GM12801 (cell line): Measurements from ENCODE around the gene FXYD3.

Experiments used
- CTCF ChIP-seq: IDR thresholded peaks from one replicate; pipeline ENCODE4 v1.5.1; 2011; ENCODE audit warnings: control low read depth; ENCODE audit not compliant: insufficient read length; ENCODE audit errors: extremely low read depth

Gene FXYD3

GRCh38 chr19:35134601-35135242 is 19.1 kb downstream of the FXYD3 start, which contains the start of gene LGI4:
Gene LGI4, minus strand, starts transcription at chr19:35135059. Its CDS starts 379 bp downstream, at chr19:35134680.
- no peak for TF ChIP-seq CTCF

- no peak for TF ChIP-seq CTCF
Measured at GRCh38 chr19:35135389-35135909, 19.8 kb downstream of the FXYD3 start.

- TF ChIP-seq CTCF, result no peak
Measured at GRCh38 chr19:35136231-35136630, 20.6 kb downstream of the FXYD3 start.

- no peak for TF ChIP-seq CTCF
Measured at GRCh38 chr19:35136977-35137702, 21.5 kb downstream of the FXYD3 start.

GRCh38 chr19:35138305-35138892 is 22.8 kb downstream of the FXYD3 start, which contains the start of gene FXYD1:
Gene FXYD1, plus strand, starts transcription at chr19:35138824. Its CDS starts 1,256 bp downstream, at chr19:35140080.
- TF ChIP-seq CTCF, result no peak

- TF ChIP-seq CTCF, result no peak
Measured at GRCh38 chr19:35140207-35140961, 24.8 kb downstream of the FXYD3 start.
